Measurements from ENCODE around the gene CFAP70. TPM values are rescaled to one million over a fixed set of nuclear protein-coding genes. Genes with fewer than 3 reads are reported as not detected.
"Not testable (repeated sequence)": the region's sequence is repeated elsewhere in the genome, so short reads cannot be mapped to it uniquely, and the experiment has no call there.

Gene CFAP70
- polyA plus RNA-seq, 3 donors = 11.7 to 28.7 (median 22.6) TPM

DNA sequence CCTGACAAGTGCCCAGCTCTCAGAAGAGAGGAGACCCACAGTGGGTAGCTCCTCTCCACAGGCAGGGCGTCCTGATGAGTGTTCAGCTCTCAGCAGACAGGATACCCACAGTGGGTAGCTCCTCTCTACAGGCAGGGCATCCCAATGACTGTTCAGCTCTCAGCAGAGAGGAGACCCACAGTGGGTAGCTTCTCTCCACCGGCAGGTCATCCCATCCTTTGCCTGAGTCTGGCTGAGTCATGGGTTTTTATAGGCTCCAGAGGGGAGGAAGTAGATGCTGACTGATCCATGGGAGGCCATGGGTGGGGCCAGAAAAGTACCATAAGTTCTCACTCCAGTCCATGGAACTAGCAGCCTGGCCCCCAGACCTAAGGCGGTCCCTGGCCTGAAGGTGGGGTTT lies 18.5 kb downstream of the CFAP70 start:
- no peak for DNase-seq

DNA sequence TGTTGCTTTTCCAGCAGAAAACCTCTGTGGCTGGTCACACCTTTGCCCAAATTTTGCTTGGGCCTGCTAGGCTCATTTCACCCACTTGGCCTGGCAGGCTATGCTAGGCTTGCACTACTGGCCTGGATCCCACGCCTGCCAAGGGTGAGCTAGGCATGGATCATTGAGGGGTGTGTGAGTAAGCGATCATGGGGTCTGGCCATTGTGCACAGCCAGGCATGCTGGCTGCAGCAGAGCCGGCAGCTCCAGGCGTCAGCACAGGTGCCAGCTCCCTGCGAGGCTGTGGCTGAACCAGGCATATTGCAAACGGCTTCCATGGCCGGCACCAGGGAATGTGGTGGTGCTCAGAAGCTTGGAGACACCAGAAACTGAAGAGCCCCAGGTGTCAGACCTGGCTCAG lies 19.2 kb downstream of the CFAP70 start:
- DNase-seq = no peak

DNA sequence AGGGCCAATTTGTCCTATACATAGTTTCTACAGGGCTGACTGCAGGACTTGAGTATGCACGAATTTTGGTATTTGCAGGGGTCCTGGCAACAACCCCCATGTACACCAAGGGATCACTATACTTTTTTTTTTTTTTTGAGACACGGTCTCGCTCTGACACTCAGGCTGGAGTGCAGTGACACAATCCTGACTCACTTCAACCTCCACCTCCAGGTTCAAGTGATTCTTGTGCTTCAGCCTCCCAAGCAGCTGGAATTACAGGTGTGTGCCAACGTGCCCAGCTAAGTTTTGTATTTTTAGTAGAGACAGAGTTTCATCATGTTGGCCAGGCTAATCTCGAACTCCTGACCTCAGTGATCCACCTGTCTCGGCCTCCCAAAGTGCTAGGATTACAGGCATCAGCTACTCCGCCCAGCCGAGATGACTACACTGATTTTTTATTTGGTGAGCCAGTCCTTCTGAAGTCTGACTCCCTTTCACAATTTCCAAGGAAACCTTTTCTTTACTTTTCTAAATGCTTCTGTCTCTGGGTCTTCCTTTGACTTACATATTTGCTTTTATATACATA lies 19.8 kb downstream of the CFAP70 start:
- no peak for DNase-seq

DNA sequence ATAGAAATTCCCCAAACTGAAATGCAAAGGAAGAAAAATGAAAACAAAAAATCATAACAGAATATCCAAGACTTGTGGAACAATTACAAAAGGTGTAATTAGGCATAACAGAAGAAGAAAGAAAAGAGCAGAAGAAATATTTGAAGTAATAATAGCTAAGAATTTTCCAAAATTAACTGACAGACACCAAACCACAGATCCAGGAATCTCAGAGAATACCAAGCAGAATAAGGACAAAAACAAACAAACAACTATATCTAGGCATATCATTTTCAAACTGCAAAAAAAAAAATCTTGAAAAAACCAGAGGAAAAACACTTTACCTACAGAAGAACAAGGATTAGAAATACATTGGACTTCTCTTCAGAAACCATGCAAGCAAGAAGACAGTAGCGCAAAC lies 25.5 kb downstream of the CFAP70 start:
- DNase-seq = no peak

DNA sequence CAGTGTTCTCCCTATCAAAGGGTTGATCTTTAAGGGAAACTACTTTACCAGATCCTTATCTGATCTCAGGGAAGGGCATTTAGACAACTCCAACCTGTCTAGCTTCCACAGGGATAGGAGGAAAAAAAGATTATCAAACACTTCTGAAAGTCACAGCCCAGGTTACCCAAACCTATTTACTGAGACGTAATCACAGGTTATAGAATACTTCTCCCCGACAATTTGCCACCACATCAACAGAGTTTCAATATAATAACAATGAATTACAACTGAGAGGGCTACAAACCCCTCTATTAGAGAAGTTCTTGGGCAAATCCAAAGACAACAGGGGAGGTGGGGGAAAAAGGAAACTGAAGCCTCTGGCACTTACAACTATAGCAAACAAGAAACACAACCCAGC lies 26.3 kb downstream of the CFAP70 start:
- DNase-seq = no peak

DNA sequence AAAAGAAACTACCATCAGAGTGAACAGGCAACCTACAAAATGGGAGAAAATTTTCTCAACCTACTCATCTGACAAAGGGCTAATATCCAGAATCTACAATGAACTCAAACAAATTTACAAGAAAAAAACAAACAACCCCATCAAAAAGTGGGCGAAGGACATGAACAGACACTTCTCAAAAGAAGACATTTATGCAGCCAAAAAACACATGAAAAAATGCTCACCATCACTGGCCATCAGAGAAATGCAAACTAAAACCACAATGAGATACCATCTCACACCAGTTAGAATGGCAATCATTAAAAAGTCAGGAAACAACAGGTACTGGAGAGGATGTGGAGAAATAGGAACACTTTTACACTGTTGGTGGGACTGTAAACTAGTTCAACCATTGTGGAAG lies 30.1 kb downstream of the CFAP70 start:
- DNase-seq = not testable (repeated sequence)

DNA sequence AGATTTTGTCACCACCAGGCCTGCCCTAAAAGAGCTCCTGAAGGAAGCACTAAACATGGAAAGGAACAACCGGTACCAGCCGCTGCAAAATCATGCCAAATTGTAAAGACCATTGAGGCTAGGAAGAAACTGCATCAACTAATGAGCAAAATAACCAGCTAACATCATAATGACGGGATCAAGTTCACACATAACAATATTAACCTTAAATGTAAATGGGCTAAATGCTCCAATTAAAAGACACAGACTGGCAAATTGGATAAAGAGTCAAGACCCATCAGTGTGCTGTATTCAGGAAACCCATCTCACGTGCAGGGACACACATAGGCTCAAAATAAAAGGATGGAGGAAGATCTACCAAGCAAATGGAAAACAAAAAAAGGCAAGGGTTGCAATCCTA lies 33.4 kb downstream of the CFAP70 start:
- not testable (repeated sequence) for DNase-seq

DNA sequence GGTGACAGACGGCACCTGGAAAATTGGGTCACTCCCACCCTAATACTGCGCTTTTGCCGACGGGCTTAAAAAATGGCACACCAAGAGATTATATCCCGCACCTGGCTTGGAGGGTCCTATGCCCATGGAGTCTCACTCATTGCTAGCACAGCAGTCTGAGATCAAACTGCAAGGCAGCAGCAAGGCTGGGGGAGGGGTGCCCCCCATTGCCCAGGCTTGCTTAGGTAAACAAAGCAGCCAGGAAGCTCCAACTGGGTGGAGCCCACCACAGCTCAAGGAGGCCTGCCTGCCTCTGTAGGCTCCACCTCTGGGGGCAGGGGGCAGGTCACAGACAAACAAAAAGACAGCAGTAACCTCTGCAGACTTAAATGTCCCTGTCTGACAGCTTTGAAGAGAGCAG lies 35.1 kb downstream of the CFAP70 start:
- DNase-seq = not testable (repeated sequence)

DNA sequence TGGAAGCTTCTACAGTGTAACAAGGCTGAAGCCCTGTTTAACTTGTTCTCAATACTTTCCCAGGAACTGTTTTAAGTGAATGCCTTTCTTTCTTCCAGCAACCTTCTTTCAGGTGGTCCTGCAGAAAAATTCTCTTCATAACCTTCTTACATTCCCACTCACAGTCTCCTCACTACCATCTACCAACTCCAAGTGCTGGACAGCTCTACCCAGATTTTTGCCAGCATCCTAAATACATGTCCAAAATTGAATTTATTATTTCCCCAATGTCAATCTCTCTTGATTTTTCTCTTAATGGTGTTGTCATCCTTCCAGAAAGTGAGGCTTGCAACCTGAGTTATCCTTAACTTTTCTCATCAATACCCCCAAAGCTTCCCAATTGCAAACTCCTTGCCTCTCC lies 48.2 kb downstream of the CFAP70 start:
- no peak for DNase-seq

DNA sequence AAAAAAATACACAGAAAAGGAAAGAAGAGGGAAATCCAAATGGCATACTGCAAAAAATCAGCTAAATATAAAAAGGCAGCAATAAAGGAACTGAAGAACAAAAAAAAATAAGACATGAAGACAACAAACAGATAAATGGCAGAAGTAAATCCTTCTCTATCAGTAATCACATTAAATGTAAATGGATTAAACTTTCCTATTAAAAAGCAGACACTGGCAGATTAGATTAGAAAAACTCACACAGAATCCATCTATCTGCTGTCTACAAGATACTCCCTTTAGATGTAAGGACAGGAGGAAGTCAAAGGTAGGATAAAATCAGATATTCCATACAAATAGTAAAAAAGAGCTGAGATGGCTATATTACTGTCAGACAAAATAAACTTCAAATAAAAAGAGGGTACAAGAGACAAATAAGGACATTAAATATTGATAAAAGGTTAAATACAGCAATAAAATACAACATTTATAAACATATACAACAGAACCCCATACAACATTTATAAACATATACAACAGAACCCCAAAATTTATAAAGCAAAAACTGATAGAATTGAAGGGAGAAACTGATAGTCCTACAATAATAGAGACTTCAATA lies 51.4 kb downstream of the CFAP70 start:
- DNase-seq = no peak

DNA sequence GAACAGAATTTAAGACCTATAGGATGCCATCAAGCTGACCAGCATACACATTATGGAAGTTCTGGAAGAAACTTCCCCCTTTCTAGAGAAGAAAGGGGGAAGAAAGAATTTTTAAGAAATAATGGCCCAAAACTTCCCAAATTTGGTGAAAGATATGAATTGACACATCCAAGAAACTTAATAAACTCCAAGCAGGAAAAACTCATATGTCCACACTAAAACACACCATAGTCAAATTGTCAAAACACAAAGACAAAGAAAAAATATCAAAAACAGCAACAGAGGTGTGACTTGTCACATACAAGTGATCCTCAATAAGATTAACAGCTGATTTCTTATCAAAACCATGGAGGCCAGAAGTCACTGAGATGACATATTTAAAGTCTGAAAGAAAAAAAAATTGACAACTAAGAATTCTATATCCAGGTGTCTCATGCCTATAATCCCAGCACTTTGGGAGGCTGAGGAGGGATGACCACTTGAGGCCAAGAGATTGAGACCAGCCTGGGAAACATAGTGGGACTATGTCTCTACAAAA lies 52.4 kb downstream of the CFAP70 start:
- DNase-seq = no peak

DNA sequence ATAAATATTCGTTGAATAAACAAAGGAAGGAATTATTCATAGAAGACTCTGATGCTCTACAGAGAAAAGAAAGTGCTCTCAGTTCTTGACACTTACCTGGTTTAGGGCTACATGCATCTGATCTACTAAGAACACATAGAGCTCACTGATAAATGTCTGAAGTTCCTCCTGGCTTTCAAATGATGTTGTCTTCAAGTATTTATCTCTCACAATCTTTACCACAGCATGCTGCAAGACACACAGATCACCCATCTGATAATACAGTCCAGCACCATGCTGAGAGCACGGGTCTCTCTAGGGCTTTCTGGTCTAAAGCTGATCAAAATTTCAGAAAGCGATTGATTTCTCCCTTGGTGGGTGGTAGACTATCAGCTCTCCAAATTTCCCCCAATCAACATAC lies 61.7 kb downstream of the CFAP70 start:
- no peak for DNase-seq

DNA sequence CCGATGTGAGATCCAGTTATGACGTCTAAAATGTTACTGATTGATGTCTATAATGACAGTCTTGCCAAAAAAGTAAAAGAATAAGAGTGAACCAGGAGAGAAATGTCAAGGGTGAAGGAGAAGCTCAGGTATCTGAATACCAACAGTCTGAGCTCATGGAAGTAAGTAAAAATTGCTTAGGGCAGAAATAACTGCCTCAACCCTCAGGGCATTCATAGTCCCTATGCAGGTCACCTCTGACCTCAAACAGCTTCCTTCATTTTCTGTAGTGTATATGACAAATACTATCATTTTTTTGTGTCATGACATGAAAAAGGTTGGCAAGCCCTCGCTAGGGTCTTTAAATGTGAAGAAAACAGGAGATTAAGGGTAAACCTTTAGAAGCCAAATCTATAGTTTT lies 65.2 kb downstream of the CFAP70 start:
- DNase-seq = no peak

DNA sequence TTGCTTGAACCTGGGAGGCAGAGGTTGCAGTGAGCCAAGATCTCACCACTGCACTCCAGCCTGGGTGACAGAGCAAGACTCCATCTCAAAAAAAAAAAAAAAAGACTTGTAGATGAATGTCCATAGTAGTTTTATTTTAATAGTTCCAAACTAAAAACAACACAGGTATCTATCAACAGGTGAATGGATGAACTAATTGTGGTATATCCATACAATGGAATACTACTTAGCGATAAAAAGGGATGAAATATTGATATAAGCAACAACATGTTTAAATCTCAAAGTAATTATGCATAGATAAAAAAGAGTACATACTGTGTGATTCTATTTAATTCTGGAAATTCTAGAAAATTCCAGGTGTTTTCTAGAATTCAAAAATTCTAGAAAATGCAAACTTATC lies 68.7 kb downstream of the CFAP70 start:
- no peak for DNase-seq

DNA sequence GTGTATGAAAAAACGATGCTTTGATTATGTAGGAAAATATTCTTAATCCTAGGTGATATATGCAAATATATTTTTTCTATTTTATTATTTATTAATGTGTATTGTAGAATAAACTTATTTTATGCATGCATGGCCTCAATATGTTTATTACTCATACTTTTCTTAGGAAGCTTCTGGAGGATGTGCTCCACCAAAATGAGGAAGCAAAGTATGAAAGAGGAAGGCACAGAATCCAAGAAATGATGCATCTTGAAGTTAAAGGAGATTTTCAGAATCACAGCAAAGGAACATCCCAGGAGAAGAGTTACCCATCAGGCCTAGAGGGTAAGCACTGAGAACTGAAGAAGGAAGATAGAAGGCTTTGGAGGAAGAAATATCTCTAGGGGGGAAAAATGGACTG lies 71.2 kb downstream of the CFAP70 start:
- DNase-seq = no peak

DNA sequence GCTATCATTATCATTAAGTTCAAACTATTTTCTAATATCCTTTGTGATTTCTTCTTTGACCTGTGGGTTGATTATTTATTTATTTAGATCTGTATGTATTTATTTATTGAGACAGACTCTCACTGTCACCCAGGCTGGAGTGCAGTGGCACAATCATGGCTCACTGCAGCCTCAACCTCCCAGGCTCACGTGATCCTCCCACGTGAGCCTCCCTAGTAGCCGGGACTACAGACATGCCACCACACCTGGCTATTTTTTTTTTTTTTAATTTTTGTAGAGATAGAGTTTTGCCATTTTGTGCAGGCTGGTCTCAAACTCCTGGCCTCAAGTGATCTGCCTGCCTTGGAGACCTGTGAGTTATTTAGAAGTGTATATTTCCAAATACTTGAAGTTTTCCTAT lies 77.6 kb downstream of the CFAP70 start:
- no peak for DNase-seq

DNA sequence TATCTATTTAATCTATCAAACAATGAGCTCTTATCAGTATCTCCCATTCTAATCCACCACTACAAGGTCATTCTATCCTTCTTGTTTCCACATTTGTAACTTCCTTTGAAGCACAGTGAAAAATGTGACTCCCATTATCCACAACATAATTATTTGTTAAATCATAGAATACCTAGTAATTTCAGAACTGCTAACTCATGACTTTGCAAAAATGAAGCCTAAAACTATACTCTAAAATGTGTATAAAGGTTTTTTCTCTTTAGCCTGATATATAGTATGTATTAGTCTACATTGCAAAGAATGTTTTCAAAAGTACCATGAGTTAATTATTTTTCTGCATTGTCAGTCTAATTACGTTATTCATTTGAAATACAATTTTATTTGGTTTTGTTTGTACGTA lies 94.2 kb downstream of the CFAP70 start:
- no peak for DNase-seq

DNA sequence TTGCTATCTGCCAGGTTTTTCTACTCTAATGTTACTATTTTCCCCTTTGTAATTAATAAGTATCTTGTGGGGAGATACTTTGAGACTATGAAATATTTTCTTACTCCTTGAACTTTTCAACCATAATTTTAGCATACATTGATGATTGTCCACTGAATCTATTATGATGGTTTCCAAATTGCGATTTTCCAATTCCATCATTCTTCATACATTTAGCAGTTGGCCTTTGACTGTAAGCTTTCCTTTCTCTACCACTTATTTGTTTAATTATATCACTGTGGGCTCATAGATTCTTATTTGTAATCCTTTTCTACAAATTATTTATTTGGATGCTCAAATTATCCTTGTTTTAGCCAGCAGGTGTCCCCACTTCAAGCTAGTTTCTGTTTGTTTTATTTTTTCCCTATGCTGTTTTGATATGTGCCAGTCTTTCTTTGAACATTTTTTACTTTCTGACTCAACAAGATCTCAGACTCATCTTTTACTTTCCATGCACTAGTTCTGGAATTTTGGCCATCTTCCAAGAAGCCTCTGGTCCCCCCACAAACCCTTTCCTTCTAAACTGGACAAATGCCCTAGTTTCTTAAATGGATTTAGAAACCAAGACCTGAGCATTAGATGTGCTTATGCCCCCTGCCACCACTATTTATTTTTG lies 94.8 kb downstream of the CFAP70 start:
- DNase-seq = no peak

DNA sequence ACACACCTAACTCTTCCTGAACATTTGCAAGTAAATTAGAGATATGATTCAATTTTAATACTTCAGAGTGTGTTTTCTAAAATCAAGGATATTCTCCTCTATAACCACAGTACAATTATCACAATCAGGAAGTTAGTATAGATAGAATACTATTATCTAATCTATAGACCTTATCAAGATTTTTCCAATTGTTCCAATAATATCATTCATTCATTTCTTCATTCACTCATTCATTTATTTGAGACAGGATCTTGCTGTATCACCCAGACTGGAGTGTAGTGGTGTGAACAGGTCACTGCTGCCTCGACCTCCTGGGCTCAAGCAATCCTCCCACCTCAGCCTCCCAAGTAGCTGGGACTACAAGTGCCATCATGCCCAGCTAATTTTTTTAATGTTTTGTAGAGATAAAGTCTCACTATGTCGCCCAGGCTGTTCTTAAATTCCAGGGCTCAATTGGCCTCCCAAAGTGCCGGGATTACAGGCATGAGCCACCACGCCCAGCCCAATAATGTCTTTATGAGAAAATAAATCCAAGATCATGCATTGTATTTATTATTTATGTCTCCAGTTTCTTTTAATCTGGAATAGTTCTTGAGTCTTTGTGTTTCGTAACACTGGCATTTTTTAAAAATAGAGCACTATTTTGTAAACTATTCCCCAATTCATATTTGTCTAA lies 95.6 kb downstream of the CFAP70 start:
- no peak for DNase-seq

DNA sequence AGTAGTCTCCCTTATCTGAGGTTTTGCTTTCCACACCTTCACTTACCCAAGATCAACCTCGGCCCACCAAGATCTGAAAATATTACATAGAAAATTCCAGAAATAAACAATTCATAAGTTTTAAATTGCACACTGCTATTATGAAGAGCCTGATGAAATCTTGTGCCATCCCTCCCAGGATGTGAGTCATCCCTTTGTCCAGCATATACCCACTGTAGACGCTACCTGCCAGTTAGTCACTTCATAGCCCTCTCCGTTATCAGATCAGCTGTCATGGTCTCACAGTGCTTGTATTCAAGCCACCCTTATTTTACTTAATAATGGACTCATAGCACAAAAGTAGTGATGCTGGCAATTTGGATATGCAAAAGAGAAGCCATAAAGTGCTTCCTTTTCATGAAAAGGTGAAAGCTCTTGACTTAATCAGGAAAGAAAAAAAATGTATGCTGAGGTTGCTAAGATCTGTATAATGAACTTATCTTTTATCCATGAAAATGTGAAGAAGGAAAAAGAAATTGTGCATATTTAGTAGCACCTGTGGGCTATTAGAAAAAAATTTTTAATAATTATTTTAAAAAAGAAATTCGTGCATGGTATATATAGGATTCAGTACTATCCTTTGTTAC lies 96.4 kb downstream of the CFAP70 start:
- DNase-seq = no peak

DNA sequence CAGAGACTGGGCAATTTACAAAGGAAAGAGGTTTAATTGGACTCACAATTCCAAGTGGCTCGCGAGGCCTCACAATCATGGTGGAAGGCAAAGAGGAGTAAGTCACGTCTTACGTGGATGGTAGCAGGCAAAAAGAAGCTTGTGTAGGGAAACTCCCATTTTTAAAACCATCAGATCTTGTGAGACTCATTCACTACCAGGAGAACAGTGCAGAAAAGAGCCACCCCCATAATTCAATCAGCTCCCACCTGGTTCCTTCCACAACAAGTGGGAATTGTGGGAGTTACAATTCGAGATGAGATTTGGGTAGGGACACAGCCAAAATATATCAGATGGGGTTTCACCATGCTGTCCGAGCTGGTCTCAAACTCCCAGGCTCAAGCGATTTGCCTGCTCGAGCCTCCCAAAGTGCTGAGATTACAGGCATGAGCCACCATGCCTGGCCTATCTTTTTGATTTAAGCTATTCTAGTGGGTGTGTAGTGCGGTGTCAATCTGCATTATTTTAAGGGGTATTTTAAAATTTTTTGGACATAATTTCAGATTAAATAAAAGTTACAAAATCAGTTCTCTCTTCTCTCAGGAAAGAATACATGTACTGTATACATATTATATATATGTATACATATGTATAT lies 97.2 kb downstream of the CFAP70 start:
- no peak for DNase-seq

DNA sequence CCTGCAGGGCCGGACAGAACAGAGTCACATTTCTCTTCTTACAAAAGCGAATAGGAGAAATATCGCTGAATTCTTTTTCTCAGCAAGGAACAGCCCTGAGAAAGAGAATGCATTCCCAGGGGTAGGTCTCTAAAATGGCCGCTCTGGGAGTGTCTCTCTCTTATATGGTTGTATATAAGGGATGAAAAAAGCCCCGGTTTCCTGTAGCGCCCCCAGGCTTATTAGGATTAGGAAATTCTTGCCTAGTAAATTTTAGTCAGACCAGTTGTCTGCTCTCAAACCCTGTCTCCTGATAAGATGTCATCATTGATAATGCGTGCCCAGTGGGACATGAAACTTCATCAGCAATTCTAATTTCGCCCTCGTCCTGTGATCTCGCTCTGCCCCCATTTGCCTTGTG lies 100.1 kb downstream of the CFAP70 start:
- not testable (repeated sequence) for DNase-seq
